ENCODE results near the gene PSORS1C2.

The PSORS1C2 gene

DNA sequence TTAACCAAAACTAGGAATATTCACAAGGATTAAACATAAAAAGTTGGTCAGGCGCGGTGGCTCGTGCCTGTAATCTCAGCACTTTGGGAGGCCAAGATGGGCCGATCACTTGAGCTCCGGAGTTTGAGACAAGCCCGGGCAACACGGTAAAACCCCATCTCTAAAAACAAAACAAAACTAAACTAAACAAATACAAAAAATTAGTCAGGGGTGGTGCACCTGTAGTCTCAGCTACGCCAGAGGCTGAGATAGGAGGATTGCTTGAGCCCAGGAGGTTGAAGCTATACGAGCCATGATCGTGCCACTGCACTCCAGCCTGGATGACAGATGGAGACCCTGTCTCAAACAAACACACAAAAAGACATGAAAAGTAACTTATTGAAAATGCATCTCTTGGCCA is 3.2 kb downstream of the PSORS1C2 start:
- DNase-seq, result no peak

DNA sequence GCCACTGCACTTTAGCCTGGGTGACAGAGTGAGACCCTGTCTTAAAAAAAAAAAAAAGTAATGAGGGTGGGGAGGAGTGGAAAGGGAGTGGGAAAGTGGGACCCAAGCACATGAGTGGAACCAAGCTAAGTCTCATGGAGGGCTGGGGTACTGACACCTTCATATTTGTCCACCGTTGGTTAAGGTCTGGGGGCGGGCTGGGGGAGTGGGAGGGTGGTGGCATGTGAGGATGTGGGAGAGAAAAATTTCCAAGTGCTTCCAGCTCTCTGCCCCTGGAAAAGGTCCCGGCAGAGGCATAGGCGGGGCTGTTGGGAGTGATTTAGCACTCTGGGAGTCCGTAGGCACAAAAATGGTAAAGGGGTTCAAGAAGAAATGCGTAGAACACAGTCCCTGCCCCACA is 6.1 kb downstream of the PSORS1C2 start:
- no peak for DNase-seq

DNA sequence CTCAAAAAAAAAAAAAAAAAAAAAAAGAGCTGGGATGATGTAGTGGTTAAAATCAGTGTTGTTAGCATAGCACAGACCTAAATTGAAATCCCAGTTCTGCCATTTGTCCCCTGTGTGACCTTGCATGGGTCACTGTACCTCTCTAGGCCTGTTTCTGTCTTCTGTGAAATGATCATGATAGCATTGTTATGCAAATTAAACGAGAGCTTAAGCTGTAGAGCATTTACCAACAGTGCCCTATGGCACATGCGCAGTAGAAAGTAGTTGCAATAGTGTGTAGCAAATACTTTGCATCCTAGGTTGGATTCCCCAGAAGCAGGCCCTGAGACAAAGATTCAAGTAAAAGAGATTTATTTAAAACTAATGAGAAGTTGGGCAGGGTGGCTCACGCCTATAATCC is 7.3 kb downstream of the PSORS1C2 start:
- no peak for DNase-seq

DNA sequence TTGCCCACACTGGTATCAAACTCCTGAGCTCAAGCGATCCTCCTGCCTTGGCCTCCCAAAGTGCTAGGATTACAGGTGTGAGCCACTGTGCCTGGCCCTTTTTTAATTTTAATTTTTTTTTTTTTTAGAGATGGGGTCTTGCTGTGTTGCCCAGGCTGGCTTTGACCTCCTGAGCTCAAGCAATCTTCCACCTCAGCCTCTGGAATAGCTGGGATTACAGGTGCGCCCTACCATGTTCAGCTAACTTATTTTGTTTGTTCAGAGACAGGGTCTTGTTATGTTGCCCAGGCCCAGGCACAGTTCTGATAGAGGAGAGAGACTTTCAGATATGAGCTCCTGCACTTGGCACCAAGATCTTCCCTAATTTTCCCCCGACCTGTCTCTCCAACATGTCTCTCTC is 8.1 kb downstream of the PSORS1C2 start:
- no peak for DNase-seq

DNA sequence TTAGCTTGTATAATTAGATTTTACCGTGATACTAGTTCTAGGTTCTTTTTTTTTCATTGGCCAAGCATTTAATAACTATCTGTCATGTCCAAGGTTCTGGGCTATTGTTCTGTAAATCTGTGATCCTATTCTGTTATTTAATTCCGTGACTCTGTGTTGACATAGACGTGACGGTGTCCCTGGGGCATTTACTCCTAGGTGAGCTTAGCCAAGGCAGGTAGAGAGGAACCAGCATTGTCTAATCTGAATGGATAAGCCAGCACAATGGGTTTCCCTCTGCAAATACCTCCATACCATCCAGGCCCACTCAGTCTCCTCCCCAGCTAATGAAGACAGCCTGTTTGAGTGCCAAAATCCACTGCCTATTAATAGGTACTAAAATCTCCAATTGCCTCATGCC is 9.7 kb downstream of the PSORS1C2 start:
- DNase-seq, result no peak

DNA sequence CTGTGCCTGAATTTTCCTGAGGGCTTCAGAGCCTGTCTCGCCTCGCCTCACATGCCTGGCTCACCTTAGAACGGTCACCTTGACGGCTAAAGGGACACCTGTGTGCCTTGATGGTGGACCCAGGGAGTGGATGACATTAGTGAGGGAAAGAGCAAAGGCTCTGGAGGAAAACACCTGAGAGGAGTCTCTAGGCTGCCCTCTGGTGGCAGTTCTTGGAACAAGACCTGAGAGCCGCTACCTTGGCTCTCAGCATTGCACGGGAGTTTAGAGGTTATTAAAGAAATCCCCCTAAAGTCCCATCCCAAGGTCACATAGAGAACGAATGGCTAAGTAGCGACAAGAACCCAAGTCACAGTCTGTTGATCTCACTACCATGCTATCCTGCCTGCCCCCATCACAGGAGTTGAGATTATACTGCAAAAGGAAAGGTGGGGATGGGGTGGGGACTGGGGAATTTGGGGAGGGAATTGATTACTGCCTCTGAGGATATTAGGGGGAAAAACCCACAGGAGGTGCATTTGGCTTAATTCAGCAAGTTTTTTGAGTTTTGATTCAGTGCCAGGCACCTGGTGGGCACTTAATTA is 10.7 kb downstream of the PSORS1C2 start:
- DNase-seq, result peak; percentile 69 to 75

DNA sequence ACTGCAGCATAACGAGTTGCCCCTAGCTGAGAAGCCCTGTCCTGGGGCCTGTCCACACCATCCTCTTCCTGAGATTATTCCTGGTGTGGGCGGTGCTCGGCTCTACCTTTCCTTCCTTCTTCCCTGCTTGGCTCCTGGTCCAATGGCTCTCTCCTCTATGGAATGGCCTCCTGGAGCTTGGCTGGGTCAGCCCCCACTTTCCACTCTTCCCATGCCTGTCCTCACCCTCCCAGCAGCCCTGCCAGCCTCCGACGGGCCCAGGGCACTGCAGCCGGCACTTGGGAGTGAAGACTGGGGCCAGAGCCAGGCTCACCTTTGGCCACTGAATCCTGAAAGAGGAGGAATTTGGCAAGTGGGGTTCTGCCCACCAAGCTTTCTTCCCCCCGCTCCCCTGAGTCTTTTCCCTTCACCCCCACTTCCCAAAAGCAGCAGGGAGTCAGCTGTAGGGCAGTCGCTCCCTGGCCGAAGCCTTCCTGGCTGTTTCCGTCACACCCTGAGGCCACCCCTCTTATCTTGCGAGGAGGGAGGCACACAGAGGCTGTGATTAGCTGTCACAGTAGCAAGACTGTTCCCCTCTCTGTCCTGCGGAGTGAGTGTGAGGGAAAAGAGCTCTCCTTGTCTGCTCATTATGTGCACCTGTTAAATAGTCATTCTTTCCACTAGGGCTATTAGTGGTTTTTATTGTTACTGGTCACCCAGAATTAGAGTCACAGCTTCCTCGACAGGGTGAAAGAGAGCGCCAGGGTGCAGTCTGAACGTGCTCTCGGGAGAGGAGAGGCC is 12.3 kb downstream of the PSORS1C2 start:
- no peak for DNase-seq

DNA sequence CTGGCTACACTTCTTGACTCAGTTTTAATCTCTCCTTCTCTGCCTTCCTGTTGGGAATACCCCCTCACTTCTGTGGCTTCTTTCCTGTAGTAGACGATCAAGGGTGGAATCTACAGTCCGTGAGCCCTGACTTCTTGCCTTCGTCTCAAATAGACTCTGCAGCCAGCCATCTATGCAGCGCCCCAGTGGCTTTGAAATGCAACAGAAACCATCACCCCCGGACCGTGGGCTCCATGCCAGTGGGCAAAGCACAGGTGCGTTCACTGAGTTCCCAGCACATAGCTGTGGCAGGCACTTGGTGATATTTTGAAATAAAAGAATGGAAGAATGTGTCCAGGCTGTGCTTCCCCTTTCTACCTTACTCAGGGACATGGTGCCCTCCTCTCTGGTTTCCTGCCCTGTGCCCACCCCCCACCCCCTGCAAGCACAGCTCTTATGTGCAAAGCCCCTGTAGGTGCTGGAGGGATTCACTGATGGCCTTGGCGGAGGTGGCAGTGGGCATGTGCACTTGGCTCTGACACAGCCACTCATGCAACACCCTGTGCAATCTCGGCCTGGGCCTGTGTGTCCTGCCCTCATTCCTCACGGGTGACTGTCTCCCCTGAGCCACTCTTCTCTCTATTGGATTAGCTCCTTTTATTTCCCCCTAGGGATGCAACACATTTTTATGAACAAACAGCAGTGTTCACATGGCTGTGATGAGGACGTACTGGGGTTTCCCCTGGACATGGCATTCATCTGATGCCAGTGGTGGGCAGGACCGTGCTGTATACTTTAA is 13.1 kb downstream of the PSORS1C2 start:
- DNase-seq, result no peak

DNA sequence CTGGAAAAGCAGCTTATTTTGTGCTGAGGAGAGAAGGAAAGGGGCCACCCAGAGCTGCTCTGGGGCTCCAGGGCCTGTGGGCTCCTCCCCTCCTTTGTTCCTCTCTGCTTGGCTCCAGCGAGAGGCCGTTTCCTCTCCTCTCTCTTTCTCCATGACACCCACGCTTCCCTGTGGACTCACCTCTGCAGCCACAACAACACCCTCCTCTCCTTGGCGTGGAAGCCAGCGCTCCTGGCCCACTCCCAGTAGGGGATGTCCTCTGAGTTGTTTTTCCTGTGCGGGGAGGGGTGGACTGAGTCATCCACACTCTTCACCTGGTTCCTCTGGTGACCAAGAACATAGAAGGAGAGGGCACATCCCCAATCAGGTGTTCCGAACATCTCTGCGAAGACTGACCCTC is 13.7 kb downstream of the PSORS1C2 start:
- no peak for DNase-seq

DNA sequence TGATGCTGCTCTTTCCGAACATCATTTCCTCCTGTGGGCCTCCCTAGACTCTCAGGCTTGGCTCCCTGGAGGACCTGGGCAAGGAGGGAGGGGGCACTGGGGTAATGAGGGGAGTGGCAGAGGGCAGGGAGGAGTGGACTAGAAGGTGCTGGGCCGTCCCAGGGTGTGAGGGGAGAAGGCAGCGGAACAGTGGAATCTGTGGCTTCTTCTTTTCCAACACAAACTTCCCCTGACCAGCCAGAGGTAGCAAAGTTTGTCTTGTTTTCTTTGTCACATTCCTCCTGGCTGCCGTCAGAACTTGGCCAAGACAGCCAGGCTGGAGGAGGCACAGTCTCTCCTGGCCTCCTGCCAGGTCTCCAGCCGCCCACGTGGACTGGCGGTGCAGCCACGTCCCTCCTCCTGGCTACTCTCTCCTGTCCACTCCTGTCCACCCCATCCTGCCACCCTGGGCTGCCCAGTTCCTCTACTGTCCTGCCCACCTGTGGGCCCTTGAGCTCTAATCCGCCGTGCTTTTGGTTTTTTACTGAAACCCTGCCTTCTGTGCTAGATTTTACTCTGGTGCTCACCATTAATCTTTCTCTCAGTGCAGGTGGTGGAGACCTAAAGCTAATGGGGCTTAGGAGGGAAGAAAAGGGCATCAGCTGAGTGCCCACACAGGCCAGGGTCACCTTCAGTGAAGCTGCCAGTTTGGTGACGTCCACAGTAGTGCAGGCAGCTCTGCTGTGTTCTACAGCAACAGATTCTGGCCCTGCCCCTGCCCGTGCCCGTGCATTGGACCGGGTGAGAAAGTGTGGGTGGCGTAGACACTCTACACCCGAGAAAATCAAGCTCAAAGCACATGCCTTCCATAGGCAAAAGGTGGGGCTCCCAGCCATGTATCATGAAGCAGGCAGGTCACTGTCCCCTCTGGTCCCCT is 15.8 kb downstream of the PSORS1C2 start:
- DNase-seq, result no peak

DNA sequence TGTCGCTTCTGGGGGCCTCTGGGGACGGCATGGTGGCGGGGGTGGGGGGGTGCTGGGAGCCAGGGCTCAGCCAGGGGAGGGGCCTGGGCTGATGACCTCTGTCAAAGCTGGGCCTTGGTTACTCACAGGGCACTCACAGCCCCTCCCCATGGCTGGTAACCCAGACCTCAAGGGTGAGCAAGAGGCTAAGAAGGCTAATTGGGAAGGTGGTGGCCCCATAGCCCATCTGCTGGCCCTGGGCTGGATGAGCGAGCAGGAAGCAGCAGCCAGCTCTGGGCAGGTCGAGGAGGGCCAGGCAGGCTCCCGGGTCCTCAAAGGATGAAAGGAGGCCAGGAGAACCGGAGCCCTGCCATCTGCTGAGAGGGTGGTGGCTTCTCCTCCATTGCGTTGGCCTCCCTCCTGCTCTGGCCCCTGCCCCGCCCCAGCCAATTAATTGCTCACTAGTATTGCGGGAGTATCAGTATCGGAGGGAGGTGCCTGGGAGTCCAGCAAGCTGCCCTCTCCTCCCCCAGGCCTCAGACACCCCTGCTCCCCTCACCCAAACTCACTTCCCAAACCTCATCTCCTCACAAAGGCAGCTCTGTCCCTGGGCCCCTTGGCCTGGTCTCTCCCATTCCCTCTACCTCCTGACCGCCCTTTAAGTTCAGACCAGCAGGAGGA is 17.6 kb downstream of the PSORS1C2 start:
- no peak for DNase-seq

DNA sequence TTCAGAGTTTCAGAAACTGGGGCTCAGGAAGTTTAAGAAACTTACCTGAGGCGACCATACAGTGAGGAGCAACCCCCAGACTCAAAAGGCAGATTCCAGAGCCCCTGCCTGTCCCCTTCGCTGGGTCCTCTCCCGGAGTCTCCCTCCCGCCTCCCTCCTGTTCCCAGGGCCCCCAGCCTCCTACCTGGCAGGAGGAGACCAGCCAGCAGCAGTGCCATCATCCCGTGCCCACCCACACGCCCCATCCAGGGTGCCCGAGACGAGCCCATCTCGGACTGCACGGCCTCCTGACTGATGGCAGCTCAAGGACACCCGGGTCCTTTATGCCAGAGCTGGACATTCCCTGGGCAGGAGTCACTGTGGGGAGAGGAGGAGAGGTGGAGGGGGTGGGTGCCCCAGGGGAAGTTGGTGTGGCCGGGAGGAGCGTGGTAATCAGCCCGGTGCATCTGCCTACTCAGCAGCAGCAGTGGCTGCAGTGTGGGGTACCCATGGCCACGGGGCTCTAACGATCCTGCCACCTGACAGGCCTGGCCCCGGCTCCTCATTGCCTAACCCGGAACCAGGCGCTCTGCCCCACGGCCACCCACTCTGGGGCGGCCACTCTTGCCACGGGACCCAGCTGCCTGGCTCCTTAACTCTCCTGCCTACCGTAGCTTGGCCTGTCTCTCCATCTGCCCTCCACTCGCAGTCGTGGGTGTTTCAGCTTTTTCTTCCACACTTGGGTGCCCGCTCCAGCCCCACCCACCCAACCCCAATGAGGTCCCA is 18.5 kb downstream of the PSORS1C2 start, which contains the start of gene CDSN:
Gene CDSN, minus strand, starts transcription at position 296 of the 765 bp plus-strand sequence. Its CDS starts 27 bp downstream, at position 269.
- no peak for DNase-seq

DNA sequence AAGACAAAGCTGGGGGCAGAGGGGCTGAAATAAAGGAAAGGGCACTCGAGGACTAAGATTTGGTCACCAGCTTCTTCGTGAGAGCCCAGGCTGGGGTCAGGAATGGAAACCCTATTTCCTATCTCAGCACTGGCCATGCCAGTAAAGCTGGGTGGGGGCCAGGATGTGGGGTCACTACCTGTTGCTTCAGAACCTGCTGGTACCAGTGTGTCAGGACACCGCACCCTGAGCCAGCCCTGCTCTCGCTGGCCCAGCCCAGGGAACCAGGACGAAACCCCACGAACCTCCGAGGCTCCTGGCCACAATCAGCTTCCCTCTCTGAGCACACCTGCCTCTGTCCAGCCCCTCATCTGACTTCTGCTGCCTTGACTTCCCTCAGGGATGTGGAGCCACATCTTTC is 20.7 kb downstream of the PSORS1C2 start:
- no peak for DNase-seq

DNA sequence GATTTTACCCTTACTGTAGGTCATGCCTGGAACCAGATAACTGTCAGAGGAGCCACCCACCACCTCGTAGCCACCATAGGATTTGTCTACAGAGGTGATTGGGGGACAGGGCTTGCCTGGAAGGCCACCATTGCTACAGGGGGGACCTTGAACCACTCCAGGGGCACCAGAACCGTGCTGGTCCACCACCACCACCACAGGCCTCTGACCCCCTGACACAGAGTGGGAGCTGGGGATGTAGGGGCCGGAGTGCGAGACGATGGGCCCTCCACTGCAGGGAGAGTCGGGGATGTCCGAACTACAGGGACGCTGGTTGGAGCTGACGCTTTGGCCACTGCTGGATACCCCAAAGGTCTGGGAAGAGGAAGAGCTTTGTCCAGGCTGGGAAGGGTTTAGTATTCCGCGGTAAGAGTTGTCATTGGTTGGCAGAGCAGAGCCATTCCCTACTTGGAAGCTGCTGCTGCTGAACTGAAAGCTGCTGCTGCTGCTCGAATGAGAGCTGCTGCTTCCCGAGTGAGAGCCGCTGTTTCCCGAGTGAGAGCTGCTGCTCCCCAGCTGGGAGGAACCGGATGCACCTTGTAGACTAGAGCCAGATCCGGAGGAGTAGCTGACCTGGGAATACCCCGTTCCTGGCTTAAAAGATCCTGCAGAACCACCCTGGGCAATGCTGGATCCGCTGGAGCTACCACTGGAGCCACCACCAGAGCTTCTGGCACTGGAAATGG is 22.0 kb downstream of the PSORS1C2 start:
- DNase-seq, result no peak

DNA sequence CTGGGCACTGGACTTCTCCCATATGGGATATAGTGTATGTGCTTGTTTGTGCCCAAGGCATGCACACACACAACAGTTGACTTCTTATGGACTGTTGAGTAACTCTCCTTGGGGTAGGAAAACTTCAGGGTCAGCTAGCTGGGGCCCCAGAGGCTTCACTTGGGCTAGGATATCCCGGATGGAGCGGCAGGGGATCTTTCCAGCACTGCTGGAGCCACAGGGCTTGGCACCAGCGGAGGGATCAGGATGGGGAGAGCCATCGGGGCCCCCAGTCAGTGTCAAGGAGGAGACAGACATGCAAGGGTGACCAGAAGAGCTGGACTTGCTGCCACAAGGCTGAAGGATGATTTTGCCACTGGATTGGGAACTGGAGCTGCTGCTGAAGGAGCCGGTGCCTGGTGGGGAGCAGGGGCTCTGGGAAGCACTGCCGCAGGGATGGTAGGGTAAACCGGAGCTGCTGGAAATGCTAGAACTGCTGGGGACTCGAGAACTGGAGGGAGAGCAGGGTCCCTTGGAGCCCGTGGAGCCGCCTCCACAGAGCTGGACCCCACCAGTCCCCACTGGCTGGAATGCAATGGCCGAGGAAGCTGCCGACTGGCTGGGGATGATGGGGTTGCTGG is 22.8 kb downstream of the PSORS1C2 start:
- DNase-seq, result no peak

DNA sequence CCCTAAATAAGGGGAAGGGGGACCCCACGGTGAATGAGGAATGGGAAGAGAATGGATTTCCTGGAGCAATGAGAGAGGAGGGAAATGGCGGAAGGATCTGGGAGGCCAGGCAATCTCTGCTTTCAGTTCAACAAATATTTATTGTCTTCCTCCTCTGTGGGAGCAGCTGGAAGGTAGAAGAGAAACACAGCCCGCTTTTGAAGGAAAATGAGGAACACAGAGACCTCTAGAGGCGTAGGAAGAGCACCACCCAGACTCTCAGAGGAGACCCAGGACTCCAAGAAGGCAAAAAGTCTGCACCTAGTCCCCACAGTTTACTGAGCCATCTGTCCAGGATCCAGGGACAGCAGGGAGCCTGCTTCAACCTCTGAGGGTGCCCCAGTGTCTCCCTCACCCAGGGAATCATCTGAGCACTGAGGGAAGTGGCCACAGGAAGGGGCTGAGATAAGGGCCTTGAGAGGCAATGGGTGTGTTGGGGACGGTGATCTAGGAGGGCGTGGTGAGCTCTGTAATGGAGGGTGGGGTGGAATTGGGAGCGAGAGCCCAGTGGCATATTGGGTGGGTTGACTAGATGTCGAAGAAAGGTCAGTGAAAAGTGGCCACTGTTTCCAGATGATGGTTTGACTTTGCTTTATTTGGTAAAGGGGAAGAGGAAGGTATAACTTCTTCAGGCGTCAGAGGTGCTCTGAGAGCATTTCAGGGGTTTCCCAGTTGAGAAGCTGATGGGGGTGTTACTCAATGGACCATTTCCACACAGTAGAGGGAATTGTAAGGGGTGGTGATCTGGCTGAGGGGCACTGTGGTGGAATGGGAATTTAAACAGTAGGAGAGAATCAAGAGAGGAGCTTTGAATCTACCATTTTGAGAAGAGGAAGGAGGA is 23.7 kb downstream of the PSORS1C2 start:
- peak; percentile 15 to 26 for DNase-seq

DNA sequence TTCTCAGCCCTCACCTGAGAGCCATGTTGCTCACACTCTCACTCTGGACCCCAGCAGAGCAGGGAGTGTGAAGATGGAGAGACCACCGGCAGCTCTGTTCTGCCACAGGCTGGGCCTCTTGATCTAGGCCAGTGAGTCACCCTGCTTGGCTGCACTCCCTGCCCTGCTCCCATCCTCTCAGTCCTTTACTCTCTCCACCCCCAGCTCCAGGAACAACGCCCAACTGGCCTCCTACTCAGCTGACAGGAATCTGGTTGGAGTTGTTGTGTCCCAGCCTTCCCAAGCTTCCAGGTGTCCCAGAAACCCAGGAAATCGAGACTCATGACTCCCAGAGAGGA is 24.4 kb downstream of the PSORS1C2 start, which contains the start of gene PSORS1C1:
Gene PSORS1C1, plus strand, starts transcription at position 260 of the 338 bp plus-strand sequence. CDS start 14,833 bp downstream, outside the sequence.
- no peak for DNase-seq

DNA sequence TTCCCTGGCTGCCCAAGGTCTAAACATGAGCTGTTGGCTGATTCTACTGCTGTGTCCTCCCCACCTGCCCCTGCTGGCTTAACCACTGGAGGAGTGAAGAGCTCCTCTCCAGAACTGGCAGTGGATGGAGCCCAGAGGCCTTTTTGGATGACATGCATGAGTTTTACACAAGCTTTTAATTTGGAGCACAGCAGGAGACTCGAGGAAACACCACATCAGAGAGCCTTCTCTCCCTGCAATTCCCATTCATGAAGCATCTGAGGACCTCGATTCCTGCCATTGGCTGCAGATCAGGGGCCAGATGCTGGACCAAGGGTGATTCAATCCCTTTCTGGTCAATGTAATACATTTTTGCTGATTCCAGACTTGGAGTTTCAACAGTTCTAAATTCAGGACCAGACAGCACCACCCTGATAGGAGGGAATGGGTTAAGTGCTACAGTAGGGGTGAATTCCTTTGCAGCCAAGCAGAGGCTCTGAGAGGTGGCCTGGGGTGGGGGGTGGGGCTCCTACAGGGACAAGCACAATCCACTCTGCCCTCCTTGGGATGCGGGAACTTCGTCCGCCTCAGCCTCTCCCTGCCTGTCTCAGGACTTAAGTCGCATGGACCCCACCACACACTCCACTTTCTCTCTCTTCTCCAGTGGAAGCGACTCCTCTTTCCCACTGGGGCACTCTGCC is 24.9 kb downstream of the PSORS1C2 start:
- DNase-seq, result no peak

DNA sequence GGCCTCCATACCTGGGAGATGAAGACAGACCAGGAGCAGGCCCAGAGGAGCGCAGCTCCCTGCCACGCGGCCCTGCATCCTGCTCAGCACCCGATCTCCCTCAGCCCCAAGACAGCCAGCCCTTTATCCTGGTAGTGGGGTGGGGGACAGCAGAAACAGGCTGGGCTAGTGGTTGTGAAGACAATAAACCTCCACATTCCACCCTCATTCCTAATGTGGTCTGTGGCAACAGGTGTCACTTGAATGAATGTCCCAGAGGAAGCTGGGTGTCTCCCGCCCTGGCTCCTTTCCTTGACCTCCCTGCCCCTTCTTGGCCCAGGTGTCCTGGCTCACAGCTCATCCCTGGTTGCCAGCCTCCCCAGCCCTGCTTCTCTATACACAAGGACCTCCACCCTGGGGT is 26.4 kb downstream of the PSORS1C2 start, which contains the start of gene C6orf15:
Gene C6orf15, minus strand, starts transcription at position 98 of the 400 bp plus-strand sequence. Its CDS starts 20 bp downstream, at position 78.
- no peak for DNase-seq

Data from CD4-positive, alpha-beta T cell treated with Interleukin-4 for 1 hour (primary cell).